ENCODE data around the gene UFL1. TPM values are rescaled to one million over a fixed set of nuclear protein-coding genes. Genes with fewer than 3 reads are reported as not detected.
"Not testable (repeated sequence)": the region's sequence is repeated elsewhere in the genome, so short reads cannot be mapped to it uniquely, and the experiment has no call there.

UFL1 gene
- total RNA-seq, 4 donors from 2014 or later, result 14.4 to 29.4 (median 24.0) TPM

DNA sequence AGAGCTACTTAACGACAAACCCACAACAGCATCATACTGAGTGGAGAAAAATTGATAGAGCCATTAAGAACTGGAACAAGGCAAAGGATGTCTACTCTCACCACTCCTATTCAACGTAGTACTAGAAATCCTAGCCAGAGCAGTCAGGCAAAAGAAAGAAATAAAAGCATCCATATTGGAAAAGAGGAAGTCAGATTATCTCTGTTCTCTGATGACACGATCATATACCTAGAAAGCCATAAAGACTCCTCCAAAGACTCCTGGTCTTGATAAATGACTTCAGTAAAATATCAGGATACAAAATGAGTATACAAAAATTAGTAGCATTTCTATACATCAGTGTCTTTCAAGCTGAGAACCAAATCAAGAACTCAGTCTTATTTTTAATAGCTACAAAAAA, 24.3 kb downstream of the UFL1 start:
- H3K27ac ChIP-seq, result no peak overlapping the region
- H3K36me3 ChIP-seq, result peaks cover 4 to 88% (median 10%) of the 10 kb centered on the region in 3 donors
- DNase-seq, result no peak
- intact Hi-C loops (cut with DNase I), result no loop called here
- no peaks in the 10 kb centered on the region for H3K27me3 ChIP-seq
- H3K9me3 ChIP-seq, result no peaks in the 10 kb centered on the region
- WGBS, 2 donors, result 91 to 94% methylated on average over 3 of the region's 3 CpGs
- TF ChIP-seq, protein P1, sequence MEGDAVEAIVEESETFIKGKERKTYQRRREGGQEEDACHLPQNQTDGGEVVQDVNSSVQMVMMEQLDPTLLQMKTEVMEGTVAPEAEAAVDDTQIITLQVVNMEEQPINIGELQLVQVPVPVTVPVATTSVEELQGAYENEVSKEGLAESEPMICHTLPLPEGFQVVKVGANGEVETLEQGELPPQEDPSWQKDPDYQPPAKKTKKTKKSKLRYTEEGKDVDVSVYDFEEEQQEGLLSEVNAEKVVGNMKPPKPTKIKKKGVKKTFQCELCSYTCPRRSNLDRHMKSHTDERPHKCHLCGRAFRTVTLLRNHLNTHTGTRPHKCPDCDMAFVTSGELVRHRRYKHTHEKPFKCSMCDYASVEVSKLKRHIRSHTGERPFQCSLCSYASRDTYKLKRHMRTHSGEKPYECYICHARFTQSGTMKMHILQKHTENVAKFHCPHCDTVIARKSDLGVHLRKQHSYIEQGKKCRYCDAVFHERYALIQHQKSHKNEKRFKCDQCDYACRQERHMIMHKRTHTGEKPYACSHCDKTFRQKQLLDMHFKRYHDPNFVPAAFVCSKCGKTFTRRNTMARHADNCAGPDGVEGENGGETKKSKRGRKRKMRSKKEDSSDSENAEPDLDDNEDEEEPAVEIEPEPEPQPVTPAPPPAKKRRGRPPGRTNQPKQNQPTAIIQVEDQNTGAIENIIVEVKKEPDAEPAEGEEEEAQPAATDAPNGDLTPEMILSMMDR (IDR thresholded peaks at IDR 0.05), result no peak
- TF ChIP-seq POLR2A (IDR thresholded peaks at IDR 0.05), result no peak
- no peak overlapping the region for H3K4me3 ChIP-seq
- no peaks in the 10 kb centered on the region for H3K4me1 ChIP-seq

GRCh38 chr6:96547654-96548053, 26.0 kb downstream of the UFL1 start:
- H3K27ac ChIP-seq, result no peak overlapping the region
- no peaks in the 10 kb centered on the region for H3K27me3 ChIP-seq
- no peaks in the 10 kb centered on the region for H3K4me1 ChIP-seq
- H3K36me3 ChIP-seq, result peaks cover 7 to 100% (median 10%) of the 10 kb centered on the region in 3 donors
- intact Hi-C loops (cut with DNase I), result no loop called here
- DNase-seq, result no peak
- no peak overlapping the region for H3K4me3 ChIP-seq
- TF ChIP-seq, protein P1 (IDR thresholded peaks at IDR 0.05), result no peak
- TF ChIP-seq POLR2A (IDR thresholded peaks at IDR 0.05), result no peak
- WGBS, 2 donors, result 93 to 96% methylated on average over 4 of the region's 4 CpGs
- H3K9me3 ChIP-seq, result no peaks in the 10 kb centered on the region

DNA sequence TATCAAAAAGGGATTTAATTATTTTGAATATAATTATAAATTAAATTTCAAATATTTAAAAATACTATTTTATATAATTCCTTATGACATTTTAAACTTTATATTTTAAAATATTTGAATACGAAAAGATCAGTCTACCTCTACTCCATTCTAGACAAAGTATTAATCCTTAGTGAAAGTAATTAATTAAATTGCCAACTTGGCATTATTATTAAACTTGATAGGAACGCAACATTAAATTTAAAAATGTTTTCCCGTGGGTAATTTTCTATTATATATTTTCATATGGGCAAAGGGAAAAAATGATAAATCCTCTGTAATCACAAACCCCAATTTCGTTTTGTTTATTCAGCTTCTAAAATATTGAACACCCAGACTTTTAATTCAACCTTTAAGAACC, 33.0 kb downstream of the UFL1 start:
- no peak overlapping the region for H3K27ac ChIP-seq
- no peak for DNase-seq
- H3K9me3 ChIP-seq, result no peaks in the 10 kb centered on the region
- peaks cover 10 to 73% (median 10%) of the 10 kb centered on the region in 3 donors for H3K36me3 ChIP-seq
- no peak overlapping the region for H3K4me3 ChIP-seq
- 84 to 91% methylated on average over 4 of the region's 4 CpGs for WGBS, 2 donors
- no peaks in the 10 kb centered on the region for H3K27me3 ChIP-seq
- intact Hi-C loops (cut with DNase I), result no loop called here
- H3K4me1 ChIP-seq, result no peaks in the 10 kb centered on the region
- no peak for TF ChIP-seq POLR2A (IDR thresholded peaks at IDR 0.05)
- TF ChIP-seq, protein P1 (IDR thresholded peaks at IDR 0.05), result no peak

DNA sequence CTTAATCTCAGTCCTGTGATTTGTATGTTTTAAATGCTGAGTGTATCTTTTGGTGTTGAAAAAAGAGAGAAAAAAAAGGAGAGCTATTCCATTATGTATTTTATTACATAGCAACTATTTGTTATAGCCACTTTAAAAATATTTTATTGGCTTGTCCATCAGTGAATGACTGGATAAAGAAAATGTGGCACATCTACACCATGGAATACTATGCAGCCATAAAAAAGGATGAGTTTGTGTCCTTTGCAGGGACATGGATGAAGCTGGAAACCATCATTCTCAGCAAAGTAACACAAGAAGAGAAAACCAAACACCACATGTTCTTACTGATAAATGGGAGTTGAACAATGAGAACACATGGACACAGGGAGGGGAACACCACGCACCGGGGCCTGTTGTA, 38.1 kb downstream of the UFL1 start:
- H3K27me3 ChIP-seq; H3K4me3 ChIP-seq; DNase-seq; H3K27ac ChIP-seq; H3K4me1 ChIP-seq; intact Hi-C loops (cut with DNase I); H3K9me3 ChIP-seq: not testable (repeated sequence)
- peaks cover 0 to 21% (median 0%) of the 10 kb centered on the region in 3 donors for H3K36me3 ChIP-seq
- 87 to 98% methylated on average over 2 of the region's 2 CpGs for WGBS, 2 donors

DNA sequence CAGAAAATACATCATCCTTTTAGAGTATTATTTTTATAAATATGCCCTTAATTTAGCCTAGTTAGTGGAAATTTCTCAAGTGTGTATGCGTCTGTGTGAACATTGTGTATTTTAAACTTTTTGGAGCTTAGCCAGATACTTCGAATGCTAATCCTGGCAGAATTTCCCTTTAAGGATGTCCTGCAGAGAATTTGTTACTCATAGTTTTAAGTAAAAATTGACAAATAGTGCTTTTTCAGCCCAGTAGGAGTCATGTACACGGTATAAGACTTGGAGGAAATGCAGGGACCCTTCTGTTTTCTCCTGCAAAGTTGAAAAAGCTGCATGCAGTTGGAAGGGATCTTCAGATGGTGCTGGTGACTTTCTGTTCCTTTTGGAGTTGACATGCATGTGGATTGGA, 41.3 kb downstream of the UFL1 start, which contains the start of gene FHL5:
FHL5 (plus strand) TSS at position 243 of the 400 bp plus-strand sequence. CDS start 40,486 bp downstream, outside the sequence.
- WGBS, 2 donors, result 14 to 19% methylated on average over 3 of the region's 3 CpGs
- H3K4me3 ChIP-seq, result peak within 1 kb of the TSS in 3 of 4 donors; percentile 17 to 33 (median 22)
- H3K27ac ChIP-seq, result peak within 1 kb of the TSS in 1 of 4 donors; percentile 32
- H3K36me3 ChIP-seq, result no peaks in the 10 kb centered on the region
- H3K27me3 ChIP-seq, result no peaks in the 10 kb centered on the region
- intact Hi-C loops (cut with DNase I), result no loop called here
- TF ChIP-seq, protein P1 (IDR thresholded peaks at IDR 0.05), result no peak
- TF ChIP-seq POLR2A (IDR thresholded peaks at IDR 0.05), result no peak
- DNase-seq, result no peak
- no peaks in the 10 kb centered on the region for H3K4me1 ChIP-seq
- no peaks in the 10 kb centered on the region for H3K9me3 ChIP-seq

GRCh38 chr6:96563853-96564252, 42.2 kb downstream of the UFL1 start:
- no peak for DNase-seq
- TF ChIP-seq, protein P1 (IDR thresholded peaks at IDR 0.05), result no peak
- TF ChIP-seq POLR2A (IDR thresholded peaks at IDR 0.05), result no peak
- Histone ChIP-seq H3K36me3 (no peaks in the 10 kb centered on the region), H3K27ac (peak overlapping the region in 1 of 4 donors; percentile 32), H3K9me3 (no peaks in the 10 kb centered on the region), H3K27me3 (no peaks in the 10 kb centered on the region), H3K4me3 (peak overlapping the region in 3 of 4 donors; percentile 17 to 33 (median 22)), H3K4me1 (no peaks in the 10 kb centered on the region)
- intact Hi-C loops (cut with DNase I), result no loop called here

Data from esophagus squamous epithelium (tissue), 5 donors.